KMS-11 (cell line): Measurements from ENCODE around the gene LAMA2.
"Not testable (repeated sequence)": the region's sequence is repeated elsewhere in the genome, so short reads cannot be mapped to it uniquely, and the experiment has no call there.

Experiments used
- H2AFZ ChIP-seq: fragments of 200-600 bp; sonication (generic); 2 replicates; pipeline ENCODE4 v1.6.1; 2016; ENCODE audit warnings: antibody characterized with exemption, mixed run types, low read depth
- H3K27ac ChIP-seq: fragments of 200-600 bp; sonication (generic); 2 replicates; pipeline ENCODE4 v1.6.1; 2016; ENCODE audit warnings: mild to moderate bottlenecking, mixed run types
- H3K27me3 ChIP-seq: fragments of 200-600 bp; sonication (generic); 2 replicates; pipeline ENCODE4 v1.6.1; 2017; ENCODE audit warnings: mild to moderate bottlenecking, low read depth, mixed run types, moderate library complexity; ENCODE audit not compliant: insufficient read depth
- H3K36me3 ChIP-seq: fragments of 200-600 bp; sonication (generic); 2 replicates; pipeline ENCODE4 v1.6.1; 2017; ENCODE audit warnings: mild to moderate bottlenecking, mixed run types; ENCODE audit not compliant: insufficient read depth
- H3K4me1 ChIP-seq: fragments of 200-600 bp; sonication (generic); 2 replicates; pipeline ENCODE4 v1.6.1; 2016; ENCODE audit warnings: mild to moderate bottlenecking, low read depth, mixed run types; ENCODE audit not compliant: poor library complexity, severe bottlenecking
- H3K4me2 ChIP-seq: fragments of 200-600 bp; sonication (generic); 2 replicates; pipeline ENCODE4 v1.7.0; 2016; ENCODE audit warnings: mild to moderate bottlenecking, mixed run types
- H3K4me3 ChIP-seq: fragments of 200-600 bp; sonication (generic); IDR thresholded peaks from 2 replicates; pipeline ENCODE4 v1.6.1; 2017; ENCODE audit warnings: low read depth, low read length, mixed read lengths; ENCODE audit not compliant: insufficient read depth
- H3K79me2 ChIP-seq: fragments of 200-600 bp; sonication (generic); 2 replicates; pipeline ENCODE4 v1.6.1; 2016; ENCODE audit warnings: low read depth, mixed run types; ENCODE audit not compliant: insufficient read depth
- H3K9ac ChIP-seq: fragments of 200-600 bp; sonication (generic); 2 replicates; pipeline ENCODE4 v1.6.1; 2016; ENCODE audit warnings: mild to moderate bottlenecking, mixed run types
- H4K20me1 ChIP-seq: fragments of 200-600 bp; sonication (generic); 2 replicates; pipeline ENCODE4 v1.6.1; 2016; ENCODE audit warnings: mild to moderate bottlenecking, mixed run types; ENCODE audit not compliant: insufficient read depth
- TF ChIP-seq, protein P1 (sequence below): fragments of 200-600 bp; sonication (generic); conservative IDR thresholded peaks from 2 replicates; pipeline ENCODE4 v1.6.1; 2017; ENCODE audit warnings: low read depth, mild to moderate bottlenecking, antibody characterized with exemption, low read length, moderate library complexity, mixed read lengths

LAMA2 gene

DNA sequence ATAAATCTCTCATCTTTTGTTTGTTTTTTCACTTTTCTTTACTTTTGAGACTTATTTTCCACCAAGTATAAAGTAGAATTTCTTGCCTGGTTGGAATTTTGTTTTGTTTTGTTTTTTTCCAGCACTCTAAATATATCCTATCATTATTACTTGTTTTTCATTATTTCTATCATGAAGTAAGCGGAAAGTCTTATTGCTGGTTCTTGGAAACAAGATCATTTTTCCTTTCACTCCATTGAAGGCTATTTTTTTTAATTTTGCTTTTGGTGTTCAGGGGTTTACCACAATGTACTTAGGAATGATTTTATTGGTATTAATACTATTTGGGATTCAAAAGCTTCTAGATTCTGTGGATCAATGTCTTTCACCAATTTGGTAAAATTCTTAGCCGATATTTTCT is 190.1 kb downstream of the LAMA2 start:
- no peak overlapping the region for H3K9ac ChIP-seq
- H3K36me3 ChIP-seq = no peaks in the 10 kb centered on the region
- H3K79me2 ChIP-seq = no peaks in the 10 kb centered on the region
- no peak overlapping the region for H3K4me2 ChIP-seq
- H3K27ac ChIP-seq = no peak overlapping the region
- H3K27me3 ChIP-seq = no peaks in the 10 kb centered on the region
- TF ChIP-seq, protein P1, sequence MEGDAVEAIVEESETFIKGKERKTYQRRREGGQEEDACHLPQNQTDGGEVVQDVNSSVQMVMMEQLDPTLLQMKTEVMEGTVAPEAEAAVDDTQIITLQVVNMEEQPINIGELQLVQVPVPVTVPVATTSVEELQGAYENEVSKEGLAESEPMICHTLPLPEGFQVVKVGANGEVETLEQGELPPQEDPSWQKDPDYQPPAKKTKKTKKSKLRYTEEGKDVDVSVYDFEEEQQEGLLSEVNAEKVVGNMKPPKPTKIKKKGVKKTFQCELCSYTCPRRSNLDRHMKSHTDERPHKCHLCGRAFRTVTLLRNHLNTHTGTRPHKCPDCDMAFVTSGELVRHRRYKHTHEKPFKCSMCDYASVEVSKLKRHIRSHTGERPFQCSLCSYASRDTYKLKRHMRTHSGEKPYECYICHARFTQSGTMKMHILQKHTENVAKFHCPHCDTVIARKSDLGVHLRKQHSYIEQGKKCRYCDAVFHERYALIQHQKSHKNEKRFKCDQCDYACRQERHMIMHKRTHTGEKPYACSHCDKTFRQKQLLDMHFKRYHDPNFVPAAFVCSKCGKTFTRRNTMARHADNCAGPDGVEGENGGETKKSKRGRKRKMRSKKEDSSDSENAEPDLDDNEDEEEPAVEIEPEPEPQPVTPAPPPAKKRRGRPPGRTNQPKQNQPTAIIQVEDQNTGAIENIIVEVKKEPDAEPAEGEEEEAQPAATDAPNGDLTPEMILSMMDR = no peak
- no peak overlapping the region for H3K4me3 ChIP-seq
- no peaks in the 10 kb centered on the region for H3K4me1 ChIP-seq
- H2AFZ ChIP-seq = no peak overlapping the region
- H4K20me1 ChIP-seq = no peaks in the 10 kb centered on the region

DNA sequence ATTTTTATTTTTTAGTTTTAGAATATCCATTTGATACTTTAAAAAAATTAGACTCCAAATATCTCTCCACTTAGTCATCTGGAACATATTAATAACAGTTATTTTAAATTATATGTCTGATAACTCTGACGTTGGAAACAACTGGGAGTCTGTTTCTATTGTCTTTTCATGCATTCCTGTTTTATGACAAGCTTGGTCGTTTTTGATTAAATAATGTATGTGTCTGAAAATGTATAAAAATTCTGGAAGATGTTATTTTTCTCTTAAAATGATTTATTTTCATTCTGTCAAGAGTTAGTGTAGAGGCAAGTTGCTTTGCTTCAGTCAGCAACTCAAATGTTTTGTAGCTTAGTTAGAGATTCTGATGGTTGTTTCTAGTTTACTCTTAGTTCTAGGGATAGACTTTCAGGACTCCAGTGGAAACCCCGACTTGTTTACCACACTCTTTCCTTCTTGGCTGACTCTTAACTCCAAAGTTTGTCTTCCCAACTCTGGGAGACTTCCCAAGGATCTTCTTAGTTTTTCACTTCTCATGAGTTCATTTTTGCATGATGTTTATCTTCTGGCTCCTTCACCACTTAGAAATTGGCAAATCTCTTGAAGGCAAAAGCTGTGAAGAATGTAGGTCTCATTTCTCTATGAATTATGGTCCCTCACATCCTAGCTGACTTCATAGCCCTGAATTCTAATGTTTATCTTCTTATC is 190.9 kb downstream of the LAMA2 start:
- no peaks in the 10 kb centered on the region for H3K79me2 ChIP-seq
- no peak overlapping the region for H3K4me2 ChIP-seq
- H3K27ac ChIP-seq = no peak overlapping the region
- TF ChIP-seq, protein P1 = no peak
- no peaks in the 10 kb centered on the region for H3K36me3 ChIP-seq
- no peak overlapping the region for H3K4me3 ChIP-seq
- no peaks in the 10 kb centered on the region for H3K27me3 ChIP-seq
- no peaks in the 10 kb centered on the region for H4K20me1 ChIP-seq
- no peak overlapping the region for H3K9ac ChIP-seq
- no peak overlapping the region for H2AFZ ChIP-seq
- H3K4me1 ChIP-seq = no peaks in the 10 kb centered on the region

DNA sequence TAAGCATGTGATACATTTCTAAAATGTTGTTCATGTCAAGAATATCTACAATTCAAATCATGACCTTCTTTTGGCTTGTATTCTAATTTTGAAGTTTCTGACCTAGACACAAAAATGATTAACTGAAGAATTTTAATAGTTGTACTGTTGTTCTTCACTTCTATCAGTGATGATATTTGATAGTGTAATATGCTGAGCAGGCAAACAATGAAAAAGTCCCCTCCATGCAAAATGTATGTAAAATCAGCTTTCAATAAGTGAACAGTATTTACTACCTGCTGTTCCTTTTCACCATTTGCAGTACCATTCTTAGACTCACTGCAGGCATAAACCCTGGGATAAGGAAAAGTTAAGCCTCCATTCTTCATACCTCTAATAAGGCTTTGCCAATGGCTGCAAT is 201.5 kb downstream of the LAMA2 start:
- Histone ChIP-seq H3K79me2 (no peaks in the 10 kb centered on the region), H3K36me3 (no peaks in the 10 kb centered on the region), H2AFZ (no peak overlapping the region), H3K27ac (no peak overlapping the region), H3K4me1 (no peaks in the 10 kb centered on the region), H3K27me3 (no peaks in the 10 kb centered on the region), H4K20me1 (no peaks in the 10 kb centered on the region), H3K4me2 (no peak overlapping the region), H3K9ac (no peak overlapping the region), H3K4me3 (no peak overlapping the region)
- TF ChIP-seq, protein P1 = no peak

DNA sequence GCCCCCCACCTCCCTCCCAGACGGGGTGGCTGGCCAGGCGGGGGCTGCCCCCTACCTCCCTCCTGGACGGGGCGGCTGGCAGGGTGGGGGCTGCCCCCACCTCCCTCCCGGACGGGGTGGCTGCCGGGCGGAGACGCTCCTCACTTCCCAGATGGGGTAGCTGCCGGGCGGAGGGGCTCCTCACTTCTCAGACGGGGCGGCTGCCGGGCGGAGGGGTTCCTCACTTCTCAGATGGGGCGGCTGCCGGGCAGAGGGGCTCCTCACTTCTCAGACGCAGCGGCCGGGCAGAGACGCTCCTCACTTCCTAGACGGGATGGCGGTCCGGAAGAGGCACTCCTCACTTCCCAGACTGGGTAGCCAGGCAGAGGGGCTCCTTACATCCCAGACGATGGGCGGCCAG is 205.5 kb downstream of the LAMA2 start:
- H4K20me1 ChIP-seq, H3K4me2 ChIP-seq, H3K4me3 ChIP-seq, H3K79me2 ChIP-seq, H3K4me1 ChIP-seq, H3K36me3 ChIP-seq, H3K27ac ChIP-seq, H2AFZ ChIP-seq, H3K27me3 ChIP-seq, H3K9ac ChIP-seq: not testable (repeated sequence)

- TF ChIP-seq, protein P1 = no peak
- H3K4me1 ChIP-seq = no peaks in the 10 kb centered on the region
- no peak overlapping the region for H2AFZ ChIP-seq
- no peak overlapping the region for H3K27ac ChIP-seq
- no peaks in the 10 kb centered on the region for H3K79me2 ChIP-seq
- H3K4me3 ChIP-seq = no peak overlapping the region
- no peaks in the 10 kb centered on the region for H3K36me3 ChIP-seq
- no peaks in the 10 kb centered on the region for H4K20me1 ChIP-seq
- no peaks in the 10 kb centered on the region for H3K27me3 ChIP-seq
- no peak overlapping the region for H3K4me2 ChIP-seq
- H3K9ac ChIP-seq = no peak overlapping the region
These were observed 206.4 kb downstream of the LAMA2 start for GRCh38 chr6:129089357-129089756.
